Mesenchymal stem cell (in vitro differentiated cells and primary cell): ENCODE measurements around the gene SVOP.

ENCODE experiments used
- DNase-seq: peaks from one replicate; pipeline ENCODE4 v3.0.0-alpha.2; 2013
- H2AFZ ChIP-seq: one replicate; pipeline ENCODE4 v1.6.1; 2013; ENCODE audit warnings: low read depth, mild to moderate bottlenecking, control low read depth, inconsistent platforms, low read length, moderate library complexity
- H2AK5ac ChIP-seq: 2 replicates; pipeline ENCODE4 v1.6.1; 2013; ENCODE audit warnings: low read length, moderate library complexity, mild to moderate bottlenecking, inconsistent platforms; ENCODE audit not compliant: severe bottlenecking
- H2BK120ac ChIP-seq: one replicate; pipeline ENCODE4 v1.6.1; 2013; ENCODE audit warnings: low read depth, mild to moderate bottlenecking, inconsistent platforms, low read length, moderate library complexity
- H2BK12ac ChIP-seq, 2 experiments: one replicate each; pipeline ENCODE4 v1.6.1; 2013; ENCODE audit warnings: inconsistent platforms in 2 of 2, low read length in 2 of 2, mild to moderate bottlenecking in 2 of 2, moderate library complexity in 2 of 2, control low read depth in 1 of 2
- H2BK15ac ChIP-seq: one replicate; pipeline ENCODE4 v1.6.1; 2013; ENCODE audit warnings: mild to moderate bottlenecking, low read depth, inconsistent platforms; ENCODE audit not compliant: poor library complexity, severe bottlenecking
- H2BK5ac ChIP-seq: 2 replicates; pipeline ENCODE4 v1.6.1; 2013; ENCODE audit warnings: low read depth, mild to moderate bottlenecking, low read length, control low read depth, inconsistent platforms; ENCODE audit not compliant: poor library complexity, severe bottlenecking
- H3K14ac ChIP-seq, 2 experiments: one replicate each; pipeline ENCODE4 v1.6.1; 2013; ENCODE audit warnings: inconsistent platforms in 2 of 2, low read length in 2 of 2, control low read depth in 1 of 2, mild to moderate bottlenecking in 1 of 2, moderate library complexity in 1 of 2
- H3K18ac ChIP-seq, 2 experiments: one replicate each; pipeline ENCODE4 v1.6.1; 2013; ENCODE audit warnings: inconsistent platforms in 2 of 2, low read length in 2 of 2, control low read depth in 1 of 2, low read depth in 1 of 2, mild to moderate bottlenecking in 1 of 2
- H3K23ac ChIP-seq, 2 experiments: one replicate each; pipeline ENCODE4 v1.6.1; 2013; ENCODE audit warnings: inconsistent platforms in 2 of 2, low read length in 2 of 2, mild to moderate bottlenecking in 2 of 2, moderate library complexity in 2 of 2, control low read depth in 1 of 2
- H3K27ac ChIP-seq: 2 replicates; pipeline ENCODE4 v1.5.1; 2013; ENCODE audit warnings: mild to moderate bottlenecking, moderate library complexity, low read length, control low read depth, inconsistent platforms; ENCODE audit not compliant: poor library complexity, severe bottlenecking
- H3K27me3 ChIP-seq, 2 experiments: 2 replicates each; pipeline versions ENCODE4 v1.6.1 to v1.7.0; 2013; ENCODE audit warnings: low read length in 2 of 2, mild to moderate bottlenecking in 2 of 2, moderate library complexity in 2 of 2, control low read depth in 1 of 2, inconsistent platforms in 1 of 2; ENCODE audit not compliant: control insufficient read depth in 1 of 2, insufficient read depth in 1 of 2
- H3K36me3 ChIP-seq, 2 experiments: 2 replicates each; pipeline versions ENCODE4 v1.6.1 to v1.7.0; 2013; ENCODE audit warnings: low read length in 2 of 2, control low read depth in 1 of 2, inconsistent platforms in 1 of 2, low read depth in 1 of 2, mild to moderate bottlenecking in 1 of 2; ENCODE audit not compliant: insufficient read depth in 2 of 2, control insufficient read depth in 1 of 2
- H3K4ac ChIP-seq, 2 experiments: one replicate each; pipeline ENCODE4 v1.6.1; 2013; ENCODE audit warnings: inconsistent platforms in 2 of 2, low read length in 2 of 2, mild to moderate bottlenecking in 2 of 2, moderate library complexity in 2 of 2, control low read depth in 1 of 2, low read depth in 1 of 2
- H3K4me1 ChIP-seq: 2 replicates; pipeline ENCODE4 v1.6.1; 2013; ENCODE audit warnings: low read depth, low read length, control low read depth; ENCODE audit not compliant: control insufficient read depth, insufficient read depth
- H3K4me2 ChIP-seq: 2 replicates; pipeline ENCODE4 v1.6.1; 2013; ENCODE audit warnings: low read length, mild to moderate bottlenecking, inconsistent platforms; ENCODE audit not compliant: poor library complexity, severe bottlenecking
- H3K4me3 ChIP-seq, 2 experiments: 2 replicates each; pipeline versions ENCODE4 v1.5.1 to v1.7.0; 2013; ENCODE audit warnings: low read length in 2 of 2, mild to moderate bottlenecking in 2 of 2, control low read depth in 1 of 2, low read depth in 1 of 2; ENCODE audit not compliant: insufficient read depth in 1 of 2
- H3K79me1 ChIP-seq: replicated peaks from 2 replicates; pipeline ENCODE4 v1.6.1; 2013; ENCODE audit warnings: mild to moderate bottlenecking, control low read depth, low read length, inconsistent platforms; ENCODE audit not compliant: poor library complexity, severe bottlenecking
- H3K9ac ChIP-seq: 2 replicates; pipeline ENCODE4 v1.7.0; 2013; ENCODE audit warnings: mild to moderate bottlenecking, low read length, moderate library complexity
- H3K9me3 ChIP-seq: 2 replicates; pipeline ENCODE4 v1.7.0; 2013; ENCODE audit warnings: mild to moderate bottlenecking, low read length; ENCODE audit not compliant: control insufficient read depth
- H4K8ac ChIP-seq: one replicate; pipeline ENCODE4 v1.6.1; 2013; ENCODE audit warnings: inconsistent platforms, mild to moderate bottlenecking, low read length, moderate library complexity
- H4K91ac ChIP-seq: one replicate; pipeline ENCODE4 v1.6.1; 2013; ENCODE audit warnings: mild to moderate bottlenecking, low read length, inconsistent platforms
- WGBS: methylation state at CpG from one replicate; pipeline ENCODE4 v1.1.7; 2013; ENCODE audit warnings: mixed read lengths; 5-methylcytosine and 5-hydroxymethylcytosine counted together

SVOP gene

GRCh38 chr12:109064143-109064542, 43.3 kb upstream of the SVOP start:
- Histone ChIP-seq H4K8ac (no peak overlapping the region), H3K4me1 (peaks cover 6% of the 10 kb centered on the region), H3K4me2 (no peak overlapping the region), H3K18ac (no peak overlapping the region), H3K79me1 (peaks cover 3% of the 10 kb centered on the region), H2BK120ac (no peak overlapping the region), H3K27ac (no peak overlapping the region), H3K36me3 (peaks cover 19 to 56% of the 10 kb centered on the region in 2 experiments), H2BK12ac (no peak overlapping the region), H2BK5ac (no peak overlapping the region), H4K91ac (no peak overlapping the region), H3K14ac (no peak overlapping the region), H3K4ac (no peak overlapping the region), H3K4me3 (no peak overlapping the region), H2AK5ac (no peak overlapping the region), H3K9ac (no peak overlapping the region), H2BK15ac (no peak overlapping the region), H3K9me3 (no peaks in the 10 kb centered on the region), H2AFZ (no peak overlapping the region), H3K23ac (no peak overlapping the region), H3K27me3 (no peaks in the 10 kb centered on the region)
- 76% methylated on average over 1 of the region's 3 CpGs for WGBS
- DNase-seq = no peak

- WGBS = 96% methylated on average over 6 of the region's 6 CpGs
Observed at GRCh38 chr12:109058773-109059172, 37.9 kb upstream of the SVOP start.

DNA sequence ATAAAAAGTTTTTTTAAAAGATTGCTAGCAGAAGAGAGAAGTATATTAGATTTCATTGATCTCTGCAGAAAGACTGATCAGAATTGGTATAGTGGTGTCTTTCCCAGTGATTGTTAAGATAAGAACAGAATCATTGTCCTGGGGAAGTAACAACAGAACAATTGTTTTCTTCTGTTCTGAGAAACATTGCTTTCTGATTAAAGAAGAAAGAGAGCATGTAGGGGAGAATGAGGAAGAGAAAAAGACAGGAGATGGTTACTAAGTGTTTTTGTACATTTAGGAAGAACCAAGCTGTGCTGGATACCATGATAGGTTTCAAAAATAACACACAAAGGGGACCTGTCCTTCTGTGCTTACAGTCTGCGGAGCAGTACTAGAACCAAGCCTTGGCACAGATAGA, 36.5 kb upstream of the SVOP start:
- WGBS = 97% methylated on average over 1 of the region's 1 CpG
- Histone ChIP-seq H3K18ac (no peak overlapping the region), H2BK15ac (no peak overlapping the region), H3K36me3 (peaks cover 7 to 30% of the 10 kb centered on the region in 2 experiments), H3K27me3 (no peaks in the 10 kb centered on the region), H4K8ac (no peak overlapping the region), H3K4me3 (no peak overlapping the region), H3K4me2 (no peak overlapping the region), H3K4me1 (peaks cover 6% of the 10 kb centered on the region), H3K27ac (no peak overlapping the region), H3K79me1 (peaks cover 21% of the 10 kb centered on the region), H2BK5ac (no peak overlapping the region), H3K9ac (no peak overlapping the region), H2AK5ac (no peak overlapping the region), H3K4ac (no peak overlapping the region), H3K9me3 (no peaks in the 10 kb centered on the region), H4K91ac (no peak overlapping the region), H2BK120ac (no peak overlapping the region), H2BK12ac (no peak overlapping the region), H3K14ac (no peak overlapping the region), H3K23ac (no peak overlapping the region), H2AFZ (no peak overlapping the region)
- DNase-seq = no peak

More at GRCh38 chr12:109058773-109059172, 37.9 kb upstream of the SVOP start:
- H3K27me3 ChIP-seq = no peaks in the 10 kb centered on the region
- no peaks in the 10 kb centered on the region for H3K4me1 ChIP-seq
- H3K36me3 ChIP-seq = peaks cover 11 to 39% of the 10 kb centered on the region in 2 experiments
- H3K27ac ChIP-seq = no peak overlapping the region
- peaks cover 11% of the 10 kb centered on the region for H3K79me1 ChIP-seq
- no peak overlapping the region for H4K8ac ChIP-seq
- H2BK12ac ChIP-seq = no peak overlapping the region
- no peak overlapping the region for H4K91ac ChIP-seq
- no peaks in the 10 kb centered on the region for H3K9me3 ChIP-seq
- no peak for DNase-seq
- no peak overlapping the region for H2AK5ac ChIP-seq
- H3K9ac ChIP-seq = no peak overlapping the region
- no peak overlapping the region for H3K23ac ChIP-seq
- H2BK5ac ChIP-seq = no peak overlapping the region
- no peak overlapping the region for H2AFZ ChIP-seq
- no peak overlapping the region for H3K4ac ChIP-seq
- no peak overlapping the region for H3K18ac ChIP-seq
- no peak overlapping the region for H3K4me2 ChIP-seq
- H2BK15ac ChIP-seq = no peak overlapping the region
- no peak overlapping the region for H2BK120ac ChIP-seq
- H3K14ac ChIP-seq = no peak overlapping the region
- no peak overlapping the region for H3K4me3 ChIP-seq

GRCh38 chr12:109056891-109057290, 36.0 kb upstream of the SVOP start:
- 100% methylated on average over 2 of the region's 3 CpGs for WGBS
- Histone ChIP-seq H3K9me3 (no peaks in the 10 kb centered on the region), H2BK5ac (no peak overlapping the region)

More at GRCh38 chr12:109056891-109057290, 36.0 kb upstream of the SVOP start:
- no peak overlapping the region for H3K4me2 ChIP-seq
- H2AK5ac ChIP-seq = no peak overlapping the region
- no peak overlapping the region for H3K27ac ChIP-seq
- H4K91ac ChIP-seq = no peak overlapping the region
- DNase-seq = no peak
- no peak overlapping the region for H3K23ac ChIP-seq
- H2BK15ac ChIP-seq = no peak overlapping the region
- peaks cover 22% of the 10 kb centered on the region for H3K79me1 ChIP-seq
- no peak overlapping the region for H2BK120ac ChIP-seq
- no peak overlapping the region for H3K4me3 ChIP-seq
- H3K36me3 ChIP-seq = peaks cover 7 to 30% of the 10 kb centered on the region in 2 experiments
- H3K4ac ChIP-seq = no peak overlapping the region
- H4K8ac ChIP-seq = no peak overlapping the region
- peaks cover 6% of the 10 kb centered on the region for H3K4me1 ChIP-seq
- H3K18ac ChIP-seq = no peak overlapping the region
- no peak overlapping the region for H3K9ac ChIP-seq
- no peaks in the 10 kb centered on the region for H3K27me3 ChIP-seq
- no peak overlapping the region for H2BK12ac ChIP-seq
- no peak overlapping the region for H2AFZ ChIP-seq
- H3K14ac ChIP-seq = no peak overlapping the region
